B cell (primary cell): Measurements from ENCODE around the gene CR1. TPM values are rescaled to one million over a fixed set of nuclear protein-coding genes. Genes with fewer than 3 reads are reported as not detected.

Experiments used
- ATAC-seq: fragments of 200-7000 bp; cut with Tn5 transposase; one replicate; pipeline ENCODE4 v1.10.0; 2021; ENCODE audit warnings: low read depth, mild to moderate bottlenecking, moderate number of reproducible peaks, moderate library complexity
- CTCF ChIA-PET: fragments of 350-600 bp; sonication (Branson Sonifier 250); formaldehyde crosslinking; loops from one replicate; lab custom pipeline; 2021; ENCODE audit warnings: antibody characterized with exemption, inconsistent platforms; lab: Charles Lee
- POLR2A ChIA-PET: fragments of 350-600 bp; sonication (Branson Sonifier 250); formaldehyde crosslinking; loops from one replicate; lab custom pipeline; 2021; ENCODE audit warnings: antibody characterized with exemption; lab: Charles Lee
- DNase-seq: peaks from one replicate; pipeline ENCODE4 v3.0.0; 2013
- H2AFZ ChIP-seq: 2 replicates; pipeline ENCODE4 v1.6.1; 2012; ENCODE audit warnings: mild to moderate bottlenecking, low read depth, low read length; ENCODE audit not compliant: insufficient read depth, poor library complexity, severe bottlenecking
- H3K27ac ChIP-seq, 2 donors: 1 replicate in 1 of 2; 2 replicates in 1 of 2; pipeline ENCODE4 v1.5.1; 2012 to 2013; ENCODE audit warnings: low read length in 2 of 2, mild to moderate bottlenecking in 2 of 2, moderate library complexity in 1 of 2
- H3K27me3 ChIP-seq, 4 experiments: fragments of 200-600 bp in 1 of 4; sonication (generic) in 1 of 4; replicated peaks in 1 of 4; 1 replicate in 2 of 4; 2 replicates in 2 of 4; pipeline versions ENCODE4 v1.6.1 to v1.7.0; 2013 to 2016; ENCODE audit warnings: low read length in 3 of 4, mild to moderate bottlenecking in 2 of 4, mixed read lengths in 1 of 4, moderate library complexity in 1 of 4; ENCODE audit not compliant: insufficient read depth in 4 of 4, control insufficient read depth in 3 of 4; ENCODE audit errors: control extremely low read depth in 1 of 4
- H3K36me3 ChIP-seq, 2 experiments: replicated peaks in 1 of 2; 1 replicate in 1 of 2; 2 replicates in 1 of 2; pipeline versions ENCODE4 v1.6.1 to v1.7.1; 2013; ENCODE audit warnings: low read length in 1 of 2; ENCODE audit not compliant: insufficient read depth in 2 of 2, control insufficient read depth in 1 of 2; ENCODE audit errors: control extremely low read depth in 1 of 2, extremely low read depth in 1 of 2
- H3K4me1 ChIP-seq, 2 donors: fragments of 200-600 bp in 1 of 2; sonication (generic) in 1 of 2; 1 replicate in 1 of 2; 2 replicates in 1 of 2; pipeline versions ENCODE4 v1.5.1 to v1.6.1; 2013 to 2017; ENCODE audit warnings: low read length in 2 of 2; ENCODE audit not compliant: control insufficient read depth in 2 of 2, insufficient read depth in 2 of 2
- H3K4me2 ChIP-seq: replicated peaks from 2 replicates; pipeline ENCODE3; 2012; ENCODE audit warnings: mild to moderate bottlenecking, low read depth, low read length; ENCODE audit not compliant: poor library complexity, severe bottlenecking
- H3K4me3 ChIP-seq, 5 experiments: fragments of 200-600 bp in 1 of 5; sonication (generic) in 1 of 5; 1 replicate in 3 of 5; 2 replicates in 2 of 5; pipeline versions ENCODE4 v1.5.1 to v1.7.0; 2011 to 2016; ENCODE audit warnings: low read length in 4 of 5, mild to moderate bottlenecking in 4 of 5, low read depth in 2 of 5, control low read depth in 1 of 5, moderate library complexity in 1 of 5; ENCODE audit not compliant: insufficient read depth in 1 of 5; ENCODE audit errors: control extremely low read depth in 1 of 5, extremely low read depth in 1 of 5
- H3K79me2 ChIP-seq: fragments of 200-600 bp; sonication (generic); one replicate; pipeline ENCODE4 v1.6.0; 2016; ENCODE audit warnings: low read length; ENCODE audit not compliant: control insufficient read depth, insufficient read depth
- H3K9ac ChIP-seq: fragments of 200-600 bp; sonication (generic); 2 replicates; pipeline ENCODE4 v1.6.1; 2017; ENCODE audit warnings: mild to moderate bottlenecking, low read length, moderate library complexity
- H3K9me3 ChIP-seq, 3 donors: one replicate each; pipeline versions ENCODE4 v1.6.1 to v1.7.1; 2013; ENCODE audit warnings: low read length in 2 of 3; ENCODE audit not compliant: control insufficient read depth in 2 of 3, insufficient read depth in 1 of 3; ENCODE audit errors: control extremely low read depth in 1 of 3
- H4K20me1 ChIP-seq: 2 replicates; pipeline ENCODE4 v1.6.0; 2012; ENCODE audit warnings: mild to moderate bottlenecking, low read length; ENCODE audit not compliant: insufficient read depth, control insufficient read depth, poor library complexity, severe bottlenecking
- H3K27ac Mint-ChIP-seq: one replicate; pipeline ENCODE4 v1.8.0; 2021; ENCODE audit warnings: mixed read lengths
- H3K27me3 Mint-ChIP-seq: one replicate; pipeline ENCODE4 v1.8.0; 2021; ENCODE audit warnings: mixed read lengths
- H3K4me1 Mint-ChIP-seq: one replicate; pipeline ENCODE4 v1.8.0; 2021; ENCODE audit warnings: mixed read lengths
- H3K4me3 Mint-ChIP-seq: one replicate; pipeline ENCODE4 v1.8.0; 2021; ENCODE audit warnings: mixed read lengths
- H3K9me3 Mint-ChIP-seq: one replicate; pipeline ENCODE4 v1.8.0; 2022; ENCODE audit warnings: mixed read lengths; ENCODE audit not compliant: insufficient read depth
- CTCF ChIP-seq: fragments of 200-600 bp; IDR thresholded peaks from one replicate; pipeline ENCODE4 v1.8.0; 2022; ENCODE audit warnings: antibody characterized with exemption, mild to moderate bottlenecking
- EZH2 ChIP-seq: IDR thresholded peaks from 2 replicates; pipeline ENCODE4 v1.6.1; 2012; ENCODE audit warnings: borderline replicate concordance, low read depth, mild to moderate bottlenecking, moderate library complexity, low read length; ENCODE audit not compliant: insufficient read depth, poor library complexity, severe bottlenecking
- WGBS: methylation state at CpG from one replicate; pipeline ENCODE4 v1.1.5; 2013; ENCODE audit warnings: missing lambda C conversion rate; ENCODE audit not compliant: insufficient coverage; 5-methylcytosine and 5-hydroxymethylcytosine counted together
- intact Hi-C: fragments of 100-400 bp; cut with micrococcal nuclease; formaldehyde crosslinking; loops from one replicate; pipeline ENCODE4 v1.10.0; 2022
- polyA plus RNA-seq: library from polyadenylated mRNA; depleted of rRNA; stranded (reverse); fragments of >200 nt; gene quantifications from 2 replicates; pipeline ENCODE4 v1.2.3, GENCODE V29; 2012
- total RNA-seq, 2 donors: library from RNA; stranded (reverse); fragments of 120-200 nt in 1 of 2; gene quantifications; 1 replicate in 1 of 2; 2 replicates in 1 of 2; pipeline versions ENCODE4 v1.2.3 to v1.2.4, GENCODE V29; 2013 to 2022

Gene CR1
- total and polyA plus RNA-seq, 2 donors (not counting 1 experiment from before 2014, with no cell fraction given): 26.4 to 36.7 TPM

GRCh38 chr1:207649210-207649753 lies 153.3 kb downstream of the CR1 start:
- Histone ChIP-seq H3K4me1 (peaks cover 3 to 9% of the 10 kb centered on the region in 2 donors), H3K4me2 (no peak overlapping the region), H3K27me3 (no peaks in the 10 kb centered on the region), H3K4me3 (no peak overlapping the region), H2AFZ (no peak overlapping the region), H3K9ac (no peak overlapping the region), H4K20me1 (no peaks in the 10 kb centered on the region), H3K36me3 (no peaks in the 10 kb centered on the region), H3K9me3 (peaks cover 0 to 6% (median 0%) of the 10 kb centered on the region in 3 donors), H3K27ac (no peak overlapping the region), H3K79me2 (no peaks in the 10 kb centered on the region)
- WGBS: 96% methylated on average over 5 of the region's 5 CpGs
- Mint-ChIP-seq H3K4me3 (no peak overlapping the region), H3K4me1 (peaks cover 8% of the 10 kb centered on the region), H3K27ac (no peak overlapping the region), H3K9me3 (no peaks in the 10 kb centered on the region), H3K27me3 (no peaks in the 10 kb centered on the region)
- intact Hi-C loops: no loop called here
- no peak for ATAC-seq
- TF ChIP-seq CTCF (no peak), EZH2 (no peak)
- ChIA-PET CTCF (interaction anchor here (1.4 kb wide), 1 partner anchor 20 kb away, joined by 3 read pairs; no protein-coding TSS in a partner anchor), POLR2A (no interaction called here)
- DNase-seq: no peak

- H2AFZ ChIP-seq: no peak overlapping the region
- H3K4me1 Mint-ChIP-seq: peaks cover 5% of the 10 kb centered on the region
- WGBS: 100% methylated on average over 4 of the region's 4 CpGs
- peaks cover 0 to 5% (median 0%) of the 10 kb centered on the region in 3 donors for H3K9me3 ChIP-seq
- no peak overlapping the region for H3K9ac ChIP-seq
- intact Hi-C loops: loop anchor here (10.0 kb wide), 1 partner anchor 315 kb away; no protein-coding TSS in a partner anchor
- no peaks in the 10 kb centered on the region for H3K27me3 Mint-ChIP-seq
- no peaks in the 10 kb centered on the region for H3K79me2 ChIP-seq
- CTCF ChIA-PET: interaction anchor here (1.4 to 1.6 kb wide), 2 partner anchors 20 to 22 kb away, joined by 3 read pairs; no protein-coding TSS in a partner anchor
- H3K4me3 ChIP-seq: no peak overlapping the region
- DNase-seq: no peak
- no peak overlapping the region for H3K27ac ChIP-seq
- no peak overlapping the region for H3K27ac Mint-ChIP-seq
- TF ChIP-seq CTCF (no peak), EZH2 (no peak)
- H4K20me1 ChIP-seq: no peaks in the 10 kb centered on the region
- ATAC-seq: no peak
- no peaks in the 10 kb centered on the region for H3K27me3 ChIP-seq
- peaks cover 0 to 5% of the 10 kb centered on the region in 2 donors for H3K4me1 ChIP-seq
- H3K36me3 ChIP-seq: no peaks in the 10 kb centered on the region
- H3K4me2 ChIP-seq: no peak overlapping the region
- no peaks in the 10 kb centered on the region for H3K9me3 Mint-ChIP-seq
- no peak overlapping the region for H3K4me3 Mint-ChIP-seq
- POLR2A ChIA-PET: interaction anchor here (0.6 kb wide), 1 partner anchor 899 kb away, joined by 9 read pairs; no protein-coding TSS in a partner anchor
These were observed 154.1 kb downstream of the CR1 start for GRCh38 chr1:207649865-207650580.
